Lung microvascular endothelial cell (primary cell): ENCODE results near the gene VPS13D. TPM values are rescaled to one million over a fixed set of nuclear protein-coding genes. Genes with fewer than 3 reads are reported as not detected.

Source experiments
- DNase-seq, 2 donors: peaks; one replicate each; pipeline versions ENCODE4 v3.0.0 to v3.0.0-alpha.2; 2010; ENCODE audit warnings: low read depth in 2 of 2
- total RNA-seq: library from RNA; depleted of rRNA; stranded (reverse); fragments of >200 nt; gene quantifications from 2 replicates; pipeline ENCODE4 v1.2.1, GENCODE V29; 2014

VPS13D gene
- total RNA-seq, result 20.9 and 28.8 TPM in 2 replicates

- peak; percentile 79 to 89 for DNase-seq
These were observed at the start of gene VPS13D for GRCh38 chr1:12229835-12230548. Gene VPS13D, plus strand, starts transcription at chr1:12230030. Its CDS starts 4,237 bp downstream, at chr1:12234267.

GRCh38 chr1:12180315-12180714 lies 49.5 kb upstream of the VPS13D start:
- no peak for DNase-seq

GRCh38 chr1:12180903-12181302 lies 48.9 kb upstream of the VPS13D start:
- DNase-seq, result no peak

GRCh38 chr1:12181568-12181967 lies 48.3 kb upstream of the VPS13D start:
- DNase-seq, result no peak

- DNase-seq, result no peak
These were observed 47.3 kb upstream of the VPS13D start for GRCh38 chr1:12182410-12182984.

GRCh38 chr1:12183095-12183794 lies 46.6 kb upstream of the VPS13D start:
- no peak for DNase-seq

GRCh38 chr1:12184008-12184681 lies 45.7 kb upstream of the VPS13D start:
- DNase-seq, result peak; percentile 60 to 81

- no peak for DNase-seq
These were observed 44.6 kb upstream of the VPS13D start for GRCh38 chr1:12185036-12185917.

- DNase-seq, result no peak
These were observed 43.7 kb upstream of the VPS13D start for GRCh38 chr1:12185918-12186678.

GRCh38 chr1:12186679-12186985 lies 43.2 kb upstream of the VPS13D start:
- DNase-seq, result no peak

- DNase-seq, result no peak
These were observed 41.7 kb upstream of the VPS13D start for GRCh38 chr1:12188115-12188514.

- DNase-seq, result no peak
These were observed 41.0 kb upstream of the VPS13D start for GRCh38 chr1:12188657-12189327.

- no peak for DNase-seq
These were observed 40.5 kb upstream of the VPS13D start for GRCh38 chr1:12189328-12189682.

GRCh38 chr1:12191242-12192032 lies 38.4 kb upstream of the VPS13D start:
- DNase-seq, result no peak

- no peak for DNase-seq
These were observed 35.1 kb upstream of the VPS13D start for GRCh38 chr1:12194666-12195216.

GRCh38 chr1:12195416-12195815 lies 34.4 kb upstream of the VPS13D start:
- DNase-seq, result no peak

- DNase-seq, result peak in 1 of 2 donors; percentile 58
These were observed 33.0 kb upstream of the VPS13D start for GRCh38 chr1:12196641-12197482.

GRCh38 chr1:12197483-12197880 lies 32.3 kb upstream of the VPS13D start:
- no peak for DNase-seq
